ENCODE measurements around the gene CNGA1.
"Not testable (repeated sequence)": the region's sequence is repeated elsewhere in the genome, so short reads cannot be mapped to it uniquely, and the experiment has no call there.

Gene CNGA1

DNA sequence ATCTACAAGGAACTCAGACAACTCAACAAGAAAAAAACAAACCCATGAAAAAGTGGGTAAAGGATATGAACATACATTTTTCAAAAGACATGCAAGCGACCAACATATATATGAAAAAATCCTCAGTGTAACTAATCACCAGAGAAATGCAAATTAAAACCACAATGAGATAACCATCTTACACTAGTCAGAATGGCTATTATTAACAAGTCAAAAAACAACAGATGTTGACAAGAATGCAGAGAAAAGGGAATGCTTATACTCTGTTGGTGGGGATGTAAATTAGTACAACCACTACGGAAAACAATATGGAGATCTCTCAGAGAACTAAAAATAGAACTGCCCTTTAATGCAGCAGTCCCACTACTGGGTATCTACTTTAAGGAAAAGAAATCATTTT, 12.2 kb upstream of the CNGA1 start:
- DNase-seq: no peak

DNA sequence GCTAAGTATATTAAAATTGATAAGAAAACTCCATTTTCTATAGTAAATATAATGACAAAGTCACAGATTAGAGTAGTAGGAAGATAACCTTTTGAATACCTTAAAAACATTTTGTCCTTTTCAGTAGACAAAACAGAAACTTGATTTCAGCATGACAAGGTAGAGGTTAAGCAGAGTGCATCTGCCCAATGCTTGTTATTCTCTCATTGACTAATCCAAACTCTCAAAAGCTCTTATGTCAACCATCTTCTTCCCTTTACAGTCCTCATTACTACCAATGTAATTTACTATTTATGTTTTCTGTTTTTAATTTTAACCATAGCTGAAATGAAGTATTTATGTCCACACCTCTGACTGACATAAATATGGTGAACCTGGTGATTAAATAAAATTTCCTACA, 11.2 kb upstream of the CNGA1 start:
- no peak for DNase-seq

DNA sequence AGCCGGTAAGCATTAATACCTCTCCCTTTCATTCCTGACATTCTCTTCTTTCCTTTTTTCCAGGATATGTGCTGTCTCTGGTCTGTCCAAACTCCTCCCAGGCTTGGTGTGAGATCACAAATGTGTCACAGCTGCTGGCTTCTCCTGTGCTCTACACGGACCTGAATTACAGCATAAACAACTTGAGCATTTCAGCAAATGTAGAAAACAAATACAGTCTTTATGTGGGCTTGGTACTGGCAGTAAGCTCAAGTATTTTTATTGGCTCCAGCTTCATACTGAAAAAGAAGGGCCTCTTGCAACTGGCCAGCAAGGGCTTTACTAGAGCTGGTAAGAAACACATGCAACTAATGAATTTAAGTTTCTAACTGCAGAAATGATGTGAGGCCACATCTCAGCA, 8.5 kb upstream of the CNGA1 start:
- DNase-seq: no peak

DNA sequence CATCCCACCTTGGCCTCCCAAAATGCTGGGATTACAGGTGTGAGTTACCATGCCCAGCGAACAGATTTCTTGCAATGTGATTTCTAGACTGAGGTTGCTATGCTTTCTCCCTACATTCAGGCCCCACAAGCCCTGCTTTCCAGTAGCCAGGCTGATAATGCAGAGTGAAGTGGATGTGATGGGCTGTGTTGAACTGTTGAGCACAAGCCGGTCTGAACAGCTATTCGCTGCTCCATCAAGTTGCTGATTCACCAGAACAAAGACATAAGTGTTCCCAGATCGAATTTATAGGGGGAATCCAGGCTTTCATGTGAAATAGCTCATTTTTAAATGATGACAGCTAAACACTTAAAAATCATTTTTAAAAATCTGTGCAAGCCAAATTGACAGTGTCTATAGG, 8.0 kb upstream of the CNGA1 start:
- no peak for DNase-seq

DNA sequence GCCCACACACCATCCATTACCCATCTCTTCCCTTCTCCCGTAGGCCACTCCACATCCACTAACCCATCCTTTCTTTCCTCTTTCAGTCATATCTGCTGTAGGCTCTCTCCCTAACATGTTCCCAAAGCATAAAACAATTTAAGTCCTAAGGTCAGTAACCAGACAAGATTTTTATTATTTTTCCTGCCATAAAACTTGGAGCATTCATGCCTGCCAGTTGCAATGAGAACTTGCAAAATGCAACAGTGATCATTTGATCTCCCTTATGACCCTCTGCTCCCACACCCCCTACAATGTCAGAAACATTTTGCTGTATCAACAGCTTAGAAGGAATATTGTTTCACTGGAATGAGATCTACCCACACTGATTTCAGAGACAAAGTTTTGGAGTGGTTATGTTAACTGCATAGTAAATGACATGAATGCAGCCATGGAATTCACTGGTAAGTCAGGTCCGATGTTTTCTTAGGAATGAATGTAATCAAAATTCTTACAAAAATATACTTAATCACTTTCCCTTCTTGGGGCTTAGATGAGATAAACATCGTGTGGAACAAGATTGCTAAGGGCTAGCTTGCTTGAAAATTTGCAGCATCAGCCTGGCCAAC, 5.8 kb upstream of the CNGA1 start:
- DNase-seq: no peak

DNA sequence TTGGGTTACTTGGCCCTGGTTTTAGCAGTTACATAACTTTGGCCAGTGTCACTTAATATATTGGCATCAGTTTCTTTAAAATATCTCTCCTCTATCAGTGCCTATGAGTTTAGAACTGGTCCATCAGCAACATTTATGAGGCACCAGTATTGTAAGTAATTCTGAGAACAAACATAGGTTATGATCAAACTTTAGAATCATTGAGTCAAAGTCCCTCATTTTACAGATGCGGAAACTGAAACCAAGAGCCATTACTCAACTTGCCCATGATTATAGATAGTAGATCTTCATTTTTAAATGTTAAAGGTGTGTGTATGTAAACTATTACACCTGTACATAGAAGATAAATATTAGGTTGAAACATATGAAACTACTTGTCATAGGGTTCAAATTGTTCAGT, 4.6 kb upstream of the CNGA1 start:
- DNase-seq: no peak

DNA sequence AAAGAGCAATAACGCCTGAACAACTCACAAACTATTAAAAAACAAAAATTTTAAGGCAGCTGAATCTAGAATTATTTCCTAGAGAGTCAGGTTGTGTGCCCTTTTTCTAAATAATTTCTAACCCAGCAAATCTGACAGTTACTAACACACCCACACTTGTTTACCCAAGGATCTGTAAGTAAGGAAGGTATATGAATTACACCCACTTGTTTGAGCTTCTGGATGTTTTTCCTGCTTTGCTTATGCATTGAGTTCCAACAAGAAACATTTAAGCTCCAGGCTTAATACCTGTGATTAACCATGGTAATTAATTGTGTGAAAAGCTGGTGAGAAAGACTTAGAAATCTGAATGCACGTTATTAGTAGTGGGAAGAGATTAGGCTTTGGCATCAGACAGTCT, 1.6 kb upstream of the CNGA1 start:
- no peak for DNase-seq

DNA sequence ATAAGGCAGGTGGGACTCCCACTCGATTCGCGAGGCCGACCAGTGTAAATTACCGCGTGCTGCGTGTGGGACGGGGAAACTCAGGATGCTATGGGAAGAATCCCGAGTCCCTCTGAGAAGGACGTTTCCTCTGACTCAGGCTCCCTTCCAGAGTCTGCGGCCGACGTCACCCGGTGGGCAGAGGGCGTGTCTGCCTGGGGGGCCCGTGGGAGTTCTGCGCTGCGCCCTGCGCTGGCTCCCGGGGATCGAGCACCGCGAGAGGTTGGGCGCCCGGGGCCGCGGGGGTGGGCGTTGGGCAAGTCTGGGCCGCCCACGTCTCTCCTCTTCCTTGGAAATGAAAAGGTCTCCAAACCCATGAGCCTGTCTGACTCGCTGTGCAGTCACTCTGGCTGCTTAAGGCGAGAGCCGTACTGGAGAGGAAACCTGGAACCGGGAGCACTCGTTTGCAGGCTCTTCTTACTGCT, 659 bp upstream of the CNGA1 start:
- DNase-seq: peak; percentile 16

DNA sequence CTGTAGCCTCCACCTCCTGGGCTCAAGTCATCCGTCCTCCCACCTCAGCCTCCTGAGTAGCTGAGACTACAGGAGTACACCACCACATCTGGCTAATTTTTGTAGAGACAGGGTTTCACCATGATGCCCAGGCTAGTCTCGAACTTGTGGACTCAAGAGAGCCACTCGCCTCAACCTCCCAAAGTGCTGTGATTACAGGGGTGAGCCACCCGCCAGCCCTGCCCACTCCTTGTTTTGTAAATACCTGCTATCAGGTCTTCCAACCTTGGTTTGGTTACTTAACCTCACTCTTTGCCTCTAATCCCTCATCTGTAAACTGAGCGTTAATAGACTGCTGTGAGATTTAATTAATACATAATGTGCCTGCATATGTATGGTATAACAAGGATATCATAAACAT, 803 bp downstream of the CNGA1 start:
- no peak for DNase-seq

DNA sequence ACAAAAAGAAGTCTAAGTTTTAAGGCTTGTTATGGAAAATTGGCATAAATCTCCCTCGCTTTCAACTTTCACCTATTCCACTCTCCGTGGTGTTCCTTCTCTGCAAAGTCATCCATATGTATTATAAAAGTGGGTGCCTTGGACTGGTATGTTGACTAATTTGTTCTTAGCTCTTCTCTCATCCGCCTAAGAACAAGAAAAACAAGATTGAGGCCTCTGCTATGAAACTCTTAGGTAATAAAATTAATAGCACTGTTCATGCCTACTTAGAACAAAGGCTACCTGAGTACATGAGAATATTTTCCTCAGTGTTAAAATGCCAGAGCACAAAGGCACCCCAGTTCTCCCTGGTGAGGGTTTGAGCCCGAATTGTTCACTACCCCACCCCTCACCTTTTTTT, 1.3 kb downstream of the CNGA1 start:
- no peak for DNase-seq

DNA sequence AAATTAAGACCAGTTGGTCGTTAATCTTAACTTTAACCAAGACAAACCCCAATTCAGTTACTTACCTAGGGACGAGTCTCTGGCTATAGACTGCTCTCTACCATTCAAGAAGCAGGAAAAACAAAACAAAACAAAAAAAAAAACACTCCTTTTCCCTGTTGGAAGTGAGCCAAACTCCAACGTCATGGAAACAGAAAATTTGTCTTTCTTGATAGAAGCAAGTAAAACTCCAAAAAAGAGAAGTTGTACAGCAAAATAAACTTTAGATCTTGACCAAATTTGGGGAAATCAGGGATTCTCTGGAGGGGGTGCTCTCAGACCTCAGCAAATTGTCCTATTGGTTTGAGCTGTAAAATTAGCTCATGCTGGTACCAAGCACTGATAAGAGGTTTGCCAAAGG, 3.7 kb downstream of the CNGA1 start:
- peak; percentile 6 for DNase-seq

DNA sequence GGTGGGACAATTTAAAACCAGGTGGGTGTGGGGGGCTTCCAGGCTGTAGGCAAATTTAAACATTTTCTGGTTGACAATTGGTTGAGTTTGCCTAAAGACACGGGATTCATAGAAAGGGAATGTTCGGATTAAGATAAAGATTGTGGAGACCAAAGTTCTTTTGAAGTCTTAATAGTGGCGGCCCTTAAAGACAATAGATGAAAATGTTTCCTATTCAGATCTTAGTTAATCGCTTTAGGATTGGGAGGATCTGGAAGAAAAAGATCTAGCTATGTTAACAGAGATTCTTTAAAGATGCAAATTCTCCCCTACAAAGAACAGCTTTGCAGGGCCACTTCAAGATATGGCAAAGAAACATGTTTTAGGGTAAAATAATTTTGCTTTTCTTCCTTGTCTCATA, 4.8 kb downstream of the CNGA1 start:
- DNase-seq: no peak

DNA sequence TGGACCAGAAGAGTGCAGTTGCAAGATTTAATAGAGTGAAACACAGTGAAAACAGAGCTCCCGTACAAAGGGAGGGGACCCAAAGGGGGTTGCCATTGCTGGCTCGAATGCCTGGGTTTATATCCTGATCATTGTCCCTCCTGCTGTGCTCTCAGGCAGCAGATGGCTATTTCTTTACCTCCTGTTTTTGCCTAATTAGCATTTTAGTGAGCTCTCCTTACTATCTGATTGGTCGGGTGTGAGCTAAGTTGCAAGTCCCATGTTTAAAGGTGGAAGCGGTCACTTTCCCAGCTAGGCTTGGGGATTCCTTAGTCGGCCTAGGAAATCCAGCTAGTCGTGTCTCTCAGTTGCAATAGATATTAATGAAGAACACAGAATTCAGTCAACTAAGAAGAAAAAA, 5.6 kb downstream of the CNGA1 start:
- not testable (repeated sequence) for DNase-seq

DNA sequence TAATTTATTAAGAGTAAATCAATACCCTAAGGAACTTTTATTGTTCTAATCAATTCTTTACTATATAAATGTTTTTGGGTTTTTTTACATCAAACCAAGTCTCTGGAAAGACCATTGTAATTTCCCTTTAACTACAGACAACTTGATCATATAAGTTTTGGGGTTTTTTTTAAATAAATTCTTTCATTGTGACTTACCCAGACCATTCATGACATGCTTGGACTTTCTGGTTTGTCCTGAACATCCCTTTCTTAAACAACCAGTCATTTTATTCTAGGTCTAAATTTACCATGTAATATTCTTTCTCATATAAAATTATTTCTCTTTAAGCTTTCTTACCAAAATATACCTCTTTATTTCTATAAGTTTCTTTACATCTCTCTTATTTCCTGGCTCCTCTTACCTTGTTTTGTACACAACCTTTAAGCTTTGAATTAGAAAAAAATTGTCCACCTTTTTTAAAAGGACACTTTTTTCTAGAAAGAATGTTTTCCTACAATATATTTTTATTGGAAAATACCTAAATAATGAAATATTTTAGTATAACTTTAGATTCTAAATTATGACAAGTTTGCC, 8.4 kb downstream of the CNGA1 start:
- peak; percentile 15 for DNase-seq

DNA sequence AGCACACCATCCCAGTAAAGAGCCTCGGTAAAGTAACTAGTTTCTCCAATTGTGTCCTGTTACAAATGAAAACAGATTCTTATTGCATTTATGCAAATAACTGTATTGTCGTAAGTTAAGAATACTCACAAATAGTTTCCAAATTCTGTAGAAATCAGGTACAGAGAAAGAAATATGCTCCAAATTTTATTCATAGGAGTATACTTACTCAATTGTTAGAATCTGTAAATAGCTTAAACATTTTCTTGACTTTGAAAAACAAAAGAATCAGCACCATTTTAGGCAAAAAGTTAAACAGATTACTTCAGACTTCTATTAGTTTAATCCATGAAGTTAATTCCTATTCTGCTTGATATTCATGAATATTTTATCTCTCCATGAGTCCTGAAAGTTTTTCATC, 10.7 kb downstream of the CNGA1 start:
- no peak for DNase-seq

DNA sequence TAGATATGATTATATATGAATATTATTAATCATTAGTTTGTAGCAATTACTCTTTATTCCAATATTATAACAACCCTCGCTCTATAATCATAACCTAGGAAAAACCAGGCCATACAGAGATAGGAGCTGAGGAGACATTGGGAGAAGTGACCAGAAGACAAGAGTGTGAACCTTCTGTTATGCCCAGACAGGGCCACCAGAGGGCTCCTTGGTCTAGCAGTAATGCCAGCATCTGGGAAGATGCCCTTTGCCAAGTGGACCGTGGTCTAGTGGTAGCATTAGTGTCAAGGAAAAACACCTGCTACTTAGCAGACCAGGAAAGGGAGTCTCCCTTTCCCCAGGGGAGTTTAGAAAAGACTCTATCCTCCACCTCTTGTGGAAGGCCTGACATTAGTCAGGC, 12.9 kb downstream of the CNGA1 start:
- peak; percentile 34 for DNase-seq

DNA sequence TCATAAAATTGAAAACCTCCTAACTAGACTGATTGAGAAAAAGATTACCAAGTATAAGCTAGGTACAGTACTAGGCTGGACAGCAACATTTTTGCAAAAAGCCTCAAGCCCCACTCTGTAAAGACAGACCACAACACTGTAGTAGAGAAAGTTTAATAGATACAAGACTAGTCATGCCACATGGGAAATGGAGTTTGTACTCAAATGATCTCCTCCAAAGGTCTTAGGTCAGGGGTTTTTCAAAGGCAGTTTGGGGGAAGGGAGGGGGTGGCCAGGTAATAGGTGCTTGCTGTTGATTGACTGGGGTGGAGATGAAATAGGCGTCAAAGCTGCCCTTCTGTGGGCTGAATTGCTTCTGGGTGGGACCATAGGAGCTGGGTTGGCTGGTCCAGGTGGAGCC, 14.2 kb downstream of the CNGA1 start:
- no peak for DNase-seq

DNA sequence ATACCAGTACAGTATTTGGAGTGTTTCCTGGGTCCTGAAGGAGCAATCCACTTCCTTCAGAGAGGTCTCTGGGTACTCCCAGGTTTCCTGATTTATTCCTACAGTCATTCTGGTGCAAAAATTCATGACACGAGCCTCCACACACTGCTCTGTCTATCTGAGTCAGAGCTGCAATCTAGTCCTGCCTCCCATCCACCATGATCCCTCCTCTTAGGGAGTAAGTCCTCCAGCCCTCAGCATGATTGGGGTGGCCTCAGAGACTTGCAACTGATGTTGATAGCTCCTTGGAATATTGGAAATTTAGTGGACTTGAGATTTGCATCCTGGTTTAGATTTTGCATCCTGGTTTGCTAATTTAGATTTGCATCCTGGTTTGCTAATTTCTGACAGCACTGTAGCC, 20.5 kb downstream of the CNGA1 start:
- no peak for DNase-seq

DNA sequence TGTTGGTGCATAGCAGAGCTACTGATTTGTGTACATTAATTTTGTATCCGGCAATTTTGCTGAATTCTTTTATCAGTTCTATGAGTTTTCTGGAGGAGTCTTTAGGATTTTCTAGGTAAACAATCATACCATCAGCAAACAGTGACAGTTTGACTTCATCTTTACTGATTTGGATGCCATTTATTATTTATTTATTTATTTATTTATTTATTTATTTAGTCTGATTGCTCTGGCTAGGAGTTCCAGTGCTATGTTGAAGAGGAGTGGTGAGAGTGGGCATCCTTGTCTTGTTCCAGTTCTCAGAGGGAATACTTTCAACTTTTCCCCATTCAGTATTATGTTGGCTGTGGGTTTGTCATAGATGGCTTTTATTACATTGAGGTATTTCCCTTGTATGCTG, 24.0 kb downstream of the CNGA1 start:
- DNase-seq: not testable (repeated sequence)

DNA sequence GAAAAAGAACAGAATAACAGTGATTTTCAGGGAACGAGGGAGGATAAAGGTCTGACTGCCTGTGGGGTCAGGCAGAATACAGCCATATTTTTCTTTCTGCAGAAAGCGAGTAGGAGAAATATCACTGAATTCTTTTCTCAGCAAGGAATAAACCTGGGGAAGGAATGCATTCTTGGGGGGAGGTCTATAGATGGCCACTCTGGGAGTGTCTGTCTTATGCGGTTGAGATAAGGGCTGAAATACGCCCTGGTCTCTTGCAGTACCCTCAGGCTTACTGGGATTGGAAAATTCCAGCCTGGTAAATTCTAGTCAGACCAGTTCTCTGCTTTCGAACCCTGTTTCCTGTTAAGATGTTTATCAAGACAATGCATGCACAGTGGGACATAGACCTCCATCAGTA, 26.3 kb downstream of the CNGA1 start:
- DNase-seq: no peak

DNA sequence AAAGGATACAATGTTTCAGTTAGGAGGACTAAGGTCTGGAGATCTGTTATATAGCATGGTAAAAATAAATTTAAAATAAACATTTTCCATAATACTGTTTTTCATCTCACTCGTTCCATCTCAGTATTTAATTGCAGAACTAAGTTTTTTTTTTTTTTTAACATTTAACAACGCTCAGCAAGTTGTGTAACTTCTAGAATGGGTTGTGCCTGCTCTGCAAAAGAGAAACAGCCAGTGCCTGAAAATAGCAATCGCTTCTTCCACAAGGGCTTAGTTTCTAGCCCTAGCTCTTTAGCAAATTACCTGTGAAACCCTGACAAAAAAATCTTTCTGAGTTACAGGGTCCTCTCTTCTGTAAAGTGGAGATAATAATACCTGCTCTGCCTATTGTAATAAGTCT, 41.9 kb downstream of the CNGA1 start:
- no peak for DNase-seq

DNA sequence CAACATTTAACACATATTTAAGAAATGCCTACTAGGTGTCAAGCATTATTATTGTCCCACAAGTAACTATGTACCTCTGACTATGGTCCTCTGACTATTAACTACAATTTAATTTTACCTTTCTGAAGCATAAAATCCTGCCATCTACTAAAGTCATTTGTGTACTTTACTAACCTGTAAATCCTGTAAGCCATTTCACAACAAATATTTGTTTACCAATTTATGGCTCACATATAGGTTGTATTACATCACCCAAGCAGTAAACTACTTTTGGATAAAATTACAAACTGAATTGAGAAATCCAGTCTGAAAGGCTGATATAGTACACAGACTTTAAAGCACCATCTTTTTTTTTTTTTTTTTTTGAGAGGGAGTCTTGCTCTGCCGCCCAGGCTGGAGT, 43.8 kb downstream of the CNGA1 start:
- no peak for DNase-seq

DNA sequence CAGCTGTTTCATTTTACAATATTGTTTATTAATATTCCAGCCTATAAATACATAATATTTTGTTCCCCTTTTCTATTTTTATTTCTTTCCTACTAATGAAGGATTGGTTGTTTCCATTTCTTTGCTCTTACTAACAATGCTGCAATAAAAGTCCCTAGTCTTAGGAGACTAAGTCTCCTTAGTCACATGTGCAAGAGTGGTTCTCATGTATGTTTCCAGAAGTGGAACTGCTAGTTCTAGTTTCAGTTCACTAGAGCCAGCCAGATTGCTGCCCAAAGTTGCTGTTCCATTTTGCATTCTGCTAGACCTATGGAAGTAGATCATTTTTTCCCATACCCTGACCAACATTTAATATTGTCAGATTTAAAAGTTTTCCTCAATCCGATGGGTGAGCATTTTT, 44.3 kb downstream of the CNGA1 start:
- no peak for DNase-seq

DNA sequence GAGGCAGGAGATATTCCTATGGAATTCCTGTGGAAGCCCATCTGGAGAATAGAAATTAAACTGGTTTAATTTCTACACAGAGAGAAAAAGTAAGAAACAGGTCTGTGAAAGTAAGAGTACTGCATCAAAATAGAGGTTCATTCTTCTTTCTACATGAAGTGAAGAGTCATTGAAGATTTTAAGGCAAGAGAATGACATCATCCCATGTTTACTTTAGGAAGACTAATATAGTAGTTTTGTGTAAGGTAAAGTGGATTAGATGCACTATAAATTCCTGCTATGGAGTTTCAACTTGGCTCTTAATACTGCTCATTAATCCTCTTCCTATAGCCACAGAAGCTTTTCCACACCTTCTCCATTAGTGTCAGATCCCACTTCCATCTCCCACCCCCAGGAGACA, 47.6 kb downstream of the CNGA1 start:
- no peak for DNase-seq

DNA sequence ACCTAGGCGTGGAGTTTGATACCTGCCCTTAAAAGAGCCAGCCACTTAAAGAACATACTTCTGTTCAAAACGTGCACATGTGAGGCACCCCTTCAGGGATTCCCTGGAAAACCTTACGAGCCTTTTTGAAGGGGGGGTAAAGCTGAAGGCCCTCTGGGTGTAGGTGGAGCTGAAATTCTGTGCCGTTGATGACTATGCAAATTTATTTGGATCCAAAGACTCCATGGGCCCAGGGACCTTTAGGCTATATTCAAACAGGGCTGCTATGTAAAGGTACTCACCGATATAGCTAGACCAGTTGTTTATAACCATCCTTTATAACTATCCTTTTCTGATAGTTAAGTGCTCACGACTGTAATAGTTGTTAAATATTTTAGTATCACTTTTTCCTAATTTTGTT, 61.8 kb downstream of the CNGA1 start:
- no peak for DNase-seq

DNA sequence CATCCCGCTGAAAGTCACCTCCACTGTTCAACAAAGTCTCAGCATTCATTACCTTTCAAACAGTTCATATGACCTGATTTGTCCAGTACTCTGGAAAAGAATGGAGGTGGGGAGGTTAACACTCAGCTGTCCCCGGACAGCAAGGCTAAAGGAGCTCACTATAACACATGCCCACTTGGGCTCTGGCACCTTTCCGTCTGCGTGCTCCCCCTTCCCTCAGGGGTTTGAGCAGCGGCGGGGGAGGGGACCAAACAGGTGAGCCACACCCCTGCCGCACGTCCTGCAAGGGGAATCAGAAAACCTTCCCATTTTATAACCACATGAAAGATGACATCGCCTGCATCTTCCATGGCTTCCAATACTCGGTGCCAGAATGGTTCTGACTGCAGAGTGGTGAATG, 62.2 kb downstream of the CNGA1 start:
- no peak for DNase-seq

Measured in hematopoietic multipotent progenitor cell treated with erythropoietin and hydrocortisone succinate and interleukin-3 and kit ligand, for 6 days (in vitro differentiated cells).